GM19025 (cell line): ENCODE measurements around the gene SRRM1.
A peak's percentile ranks its signal among the peaks of the same experiment; 100 is the strongest.
"Not testable (repeated sequence)": the region's sequence is repeated elsewhere in the genome, so short reads cannot be mapped to it uniquely, and the experiment has no call there.

Source experiments
- ATAC-seq: cut with Tn5 transposase; IDR thresholded peaks from one replicate; pipeline ENCODE4 v1.9.1; 2021; ENCODE audit warnings: mild to moderate bottlenecking, low read depth, moderate library complexity; ENCODE audit not compliant: unreplicated experiment

Gene SRRM1

GRCh38 chr1:24641646-24642151 lies 1.4 kb upstream of the SRRM1 start:
- no peak for ATAC-seq

- peak; percentile 5 for ATAC-seq
Measured at GRCh38 chr1:24643363-24644099, 429 bp downstream of the SRRM1 start.

GRCh38 chr1:24644100-24644384 lies 940 bp downstream of the SRRM1 start:
- ATAC-seq, result no peak

- ATAC-seq, result no peak
Measured at GRCh38 chr1:24648919-24649318, 5.8 kb downstream of the SRRM1 start.

DNA sequence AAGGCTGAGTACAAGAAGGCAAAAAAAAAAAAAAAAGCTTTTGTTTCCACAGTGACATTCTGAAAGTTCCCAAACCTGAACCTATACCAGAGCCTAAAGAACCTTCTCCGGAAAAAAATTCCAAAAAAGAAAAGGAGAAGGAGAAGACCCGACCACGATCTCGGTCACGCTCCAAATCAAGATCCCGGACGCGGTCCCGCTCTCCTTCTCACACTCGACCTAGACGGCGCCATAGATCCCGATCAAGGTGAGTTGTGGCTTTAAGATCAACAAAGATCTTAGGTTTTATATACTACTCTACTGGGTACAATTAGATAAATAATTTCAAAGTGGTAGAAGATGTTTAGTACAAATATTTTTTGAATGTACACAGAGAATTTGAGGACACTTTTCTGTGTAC lies 9.3 kb downstream of the SRRM1 start:
- no peak for ATAC-seq

- ATAC-seq, result no peak
Measured at GRCh38 chr1:24654010-24654409, 10.9 kb downstream of the SRRM1 start.

DNA sequence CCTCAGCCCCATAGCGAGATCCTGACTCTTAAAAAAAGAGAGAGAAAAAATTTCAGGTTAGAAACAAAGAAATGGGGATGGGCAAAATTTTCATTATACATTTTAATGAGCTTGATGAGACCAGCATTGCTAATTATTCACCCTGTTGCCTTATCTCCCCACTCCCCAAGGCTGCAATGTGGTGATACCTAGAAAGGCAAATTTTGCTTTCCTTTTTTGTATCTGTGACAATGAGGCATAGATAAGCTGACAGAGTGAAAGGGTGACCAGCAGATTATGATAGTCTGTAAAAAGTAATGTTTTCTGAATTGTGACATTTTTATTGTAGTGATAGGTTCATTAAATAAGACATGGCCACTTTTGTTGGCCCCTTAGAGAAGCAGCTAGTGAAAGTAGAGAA lies 12.9 kb downstream of the SRRM1 start:
- ATAC-seq, result no peak

DNA sequence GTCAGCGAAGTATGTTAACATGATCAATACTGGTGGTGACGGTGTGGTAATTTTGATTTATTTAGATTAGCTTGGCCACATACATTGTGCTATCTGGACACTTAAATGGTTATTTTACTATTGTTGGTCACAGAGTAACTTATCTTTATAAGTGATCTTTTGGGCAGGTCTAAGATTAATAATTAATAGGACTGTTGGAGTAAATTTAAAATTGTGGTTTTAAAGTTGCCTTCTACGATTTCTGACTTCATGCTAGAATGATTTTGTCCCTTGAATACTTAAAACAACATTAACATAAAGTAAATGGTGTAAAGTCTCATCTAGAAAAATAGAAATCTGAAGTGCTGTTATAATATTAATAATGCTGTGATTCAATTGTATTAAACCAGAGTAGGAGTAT lies 14.7 kb downstream of the SRRM1 start:
- ATAC-seq, result no peak

GRCh38 chr1:24659166-24659904 lies 16.2 kb downstream of the SRRM1 start:
- ATAC-seq, result no peak

GRCh38 chr1:24659993-24660665 lies 17.0 kb downstream of the SRRM1 start:
- no peak for ATAC-seq

DNA sequence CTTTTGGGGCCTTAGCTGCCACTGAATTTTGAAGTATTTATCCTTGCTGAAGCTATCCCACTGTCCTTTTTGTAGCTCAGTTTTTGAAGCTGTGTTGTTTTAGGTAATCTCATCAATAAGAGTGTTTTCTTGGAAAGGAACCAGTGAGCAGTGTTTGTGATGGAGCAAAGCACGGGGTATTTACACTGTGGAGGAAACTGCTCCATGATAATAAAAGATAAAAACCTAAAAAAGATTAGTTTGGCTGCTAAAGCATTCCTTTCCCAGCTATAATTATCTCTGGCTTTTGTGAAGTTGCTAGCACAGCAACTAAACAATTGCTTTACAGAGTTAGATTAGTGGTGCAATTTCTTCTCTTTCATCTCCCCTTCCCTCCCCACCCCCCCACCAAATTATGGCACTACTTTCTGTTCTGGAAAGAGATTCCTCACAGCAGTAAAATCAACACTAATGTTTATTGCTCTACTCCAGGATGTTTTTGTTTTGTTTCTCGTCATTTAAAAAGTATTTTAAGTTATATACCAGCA lies 21.5 kb downstream of the SRRM1 start:
- no peak for ATAC-seq

DNA sequence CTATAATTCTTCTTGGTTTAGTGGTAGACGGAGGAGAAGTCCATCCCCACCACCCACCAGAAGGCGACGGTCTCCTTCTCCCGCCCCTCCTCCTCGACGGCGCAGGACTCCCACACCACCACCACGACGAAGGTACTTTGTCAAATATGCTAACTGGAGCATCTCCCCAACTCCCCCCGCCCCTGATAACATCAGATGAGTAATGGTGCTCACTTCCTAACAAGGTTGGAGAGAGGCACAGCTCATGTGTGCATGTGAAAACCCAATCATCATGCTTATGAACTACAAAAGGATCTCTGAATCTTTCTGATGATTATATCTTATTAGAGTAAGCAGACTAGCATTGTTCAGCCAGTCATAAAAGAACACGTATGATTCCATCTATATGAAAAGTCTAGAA lies 23.7 kb downstream of the SRRM1 start:
- no peak for ATAC-seq

- not testable (repeated sequence) for ATAC-seq
Measured at GRCh38 chr1:24671372-24671771, 28.3 kb downstream of the SRRM1 start.

- not testable (repeated sequence) for ATAC-seq
Measured at GRCh38 chr1:24672686-24673085, 29.6 kb downstream of the SRRM1 start.

GRCh38 chr1:24673341-24673740 lies 30.2 kb downstream of the SRRM1 start:
- ATAC-seq, result no peak

DNA sequence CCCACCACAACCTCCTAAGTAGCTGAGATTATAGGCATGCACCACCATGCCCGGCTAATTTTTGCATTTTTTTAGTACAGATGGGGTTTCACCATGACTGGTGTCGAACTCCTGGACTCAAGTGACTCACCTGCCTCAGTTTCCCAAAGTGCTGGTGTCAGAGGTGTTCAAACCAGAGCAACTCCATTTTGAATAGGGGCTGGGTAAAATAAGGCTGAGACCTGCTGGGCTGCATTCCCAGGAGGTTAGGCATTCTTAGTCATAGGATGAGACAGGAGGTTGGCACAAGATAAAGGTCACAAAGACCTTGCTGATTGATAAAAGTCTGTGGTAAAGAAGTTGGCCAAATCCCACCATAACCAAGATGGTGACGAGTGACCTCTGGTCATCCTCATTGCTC lies 35.3 kb downstream of the SRRM1 start:
- ATAC-seq, result not testable (repeated sequence)

GRCh38 chr1:24679725-24680124 lies 36.6 kb downstream of the SRRM1 start:
- ATAC-seq, result no peak

DNA sequence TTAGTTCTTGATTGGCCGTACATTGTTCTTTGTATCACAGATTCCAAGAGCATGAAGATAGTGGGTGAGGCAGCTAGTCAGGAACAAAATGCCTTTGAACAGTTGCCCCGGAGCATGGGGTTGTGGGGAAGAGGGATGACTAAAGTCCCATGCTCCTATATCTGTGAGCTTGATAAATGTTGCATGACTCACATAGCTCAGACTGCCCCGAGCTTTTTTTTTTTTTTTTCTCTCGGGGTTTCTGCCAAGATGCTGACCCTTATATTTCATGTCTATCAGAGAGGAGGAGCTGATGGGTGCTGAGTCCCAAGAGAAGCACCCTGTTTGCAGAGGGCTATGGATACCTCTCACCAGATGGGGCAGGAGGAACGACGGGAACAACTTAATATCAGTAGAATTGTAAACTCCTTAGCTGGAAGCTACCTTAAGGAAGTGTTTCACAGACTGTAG lies 40.6 kb downstream of the SRRM1 start:
- no peak for ATAC-seq

GRCh38 chr1:24688033-24688432 lies 44.9 kb downstream of the SRRM1 start:
- ATAC-seq, result no peak

GRCh38 chr1:24688621-24689195 lies 45.6 kb downstream of the SRRM1 start:
- ATAC-seq, result no peak

DNA sequence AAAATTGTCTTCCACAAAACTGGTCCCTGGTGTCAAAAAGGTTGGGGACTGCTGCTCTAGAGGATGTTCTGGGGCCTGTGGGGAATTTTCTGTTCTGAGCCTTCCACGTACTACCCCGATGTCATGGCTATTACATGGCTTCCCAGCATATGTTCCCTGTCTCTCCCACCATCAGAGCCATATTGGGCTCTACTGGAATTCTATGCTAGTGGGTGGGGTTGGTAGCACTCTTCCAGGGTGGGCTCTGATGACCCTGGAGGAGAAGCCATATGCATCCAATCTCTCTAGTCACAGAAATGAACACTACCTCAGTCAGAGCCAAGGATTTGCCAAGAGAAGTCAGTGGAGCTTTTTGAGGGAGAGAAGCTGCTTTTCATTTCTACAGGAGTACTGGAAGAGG lies 47.9 kb downstream of the SRRM1 start:
- ATAC-seq, result no peak
